Esophagus squamous epithelium (tissue), 5 donors: ENCODE data around the gene TBX6. TPM values are rescaled to one million over a fixed set of nuclear protein-coding genes. Genes with fewer than 3 reads are reported as not detected.
A peak's percentile ranks its signal among the peaks of the same experiment; 100 is the strongest.

ENCODE experiments used
- DNase-seq: peaks from one replicate; lab custom pipeline; 2025; lab: John Stamatoyannopoulos, UW
- H3K27ac ChIP-seq, 4 donors: fragments of 200-600 bp; sonication (generic); one replicate each; pipeline ENCODE4 v1.5.1; 2016 to 2019; ENCODE audit warnings: mild to moderate bottlenecking in 1 of 4
- H3K27me3 ChIP-seq, 4 donors: fragments of 200-600 bp; sonication (generic); 1 replicate in 3 of 4; 2 replicates in 1 of 4; pipeline versions ENCODE4 v1.5.1 to v1.6.0; 2017 to 2021; ENCODE audit warnings: antibody characterized with exemption in 1 of 4
- H3K36me3 ChIP-seq, 3 donors: fragments of 200-600 bp; sonication (generic); one replicate each; pipeline ENCODE4 v1.5.1; 2016 to 2019
- H3K4me1 ChIP-seq, 3 donors: fragments of 200-600 bp; sonication (generic); one replicate each; pipeline ENCODE4 v1.5.1; 2017 to 2019
- H3K4me3 ChIP-seq, 4 donors: fragments of 200-600 bp; sonication (generic); 1 replicate in 3 of 4; 2 replicates in 1 of 4; pipeline ENCODE4 v1.5.1; 2016 to 2019; ENCODE audit warnings: mild to moderate bottlenecking in 2 of 4, moderate library complexity in 1 of 4
- H3K9me3 ChIP-seq, 3 donors: fragments of 200-600 bp; sonication (generic); one replicate each; pipeline ENCODE4 v1.5.1; 2016 to 2019
- CTCF ChIP-seq, 6 experiments: fragments of 450-650 bp in 4 of 6; fragments of 200-600 bp in 2 of 6; sonication (generic) in 2 of 6; IDR thresholded peaks; one replicate each; pipeline ENCODE4 v1.5.1; 2016 to 2019; ENCODE audit warnings: antibody characterized with exemption in 6 of 6, mild to moderate bottlenecking in 4 of 6, moderate library complexity in 4 of 6
- POLR2A ChIP-seq, 4 donors: fragments of 450-650 bp; IDR thresholded peaks; one replicate each; pipeline ENCODE4 v1.6.1; 2017; ENCODE audit warnings: antibody characterized with exemption in 4 of 4, mild to moderate bottlenecking in 4 of 4, moderate library complexity in 3 of 4
- WGBS, 2 donors: methylation state at CpG; one replicate each; pipeline ENCODE4 v1.1.5; 2018; 5-methylcytosine and 5-hydroxymethylcytosine counted together
- intact Hi-C: fragments of 100-400 bp; cut with DNase I; formaldehyde crosslinking; loops from one replicate; pipeline ENCODE4 v1.15.0; 2022
- total RNA-seq, 4 donors: library from RNA; depleted of rRNA; stranded (reverse); fragments of >200 nt; gene quantifications; one replicate each; pipeline ENCODE4 v1.1.0, GENCODE V29; 2016
- donor health status: DM: yes; HTN: yes; CAD: no.

Gene TBX6
- total RNA-seq, 4 donors from 2014 or later, result 1.9 to 6.2 (median 4.7) TPM

DNA sequence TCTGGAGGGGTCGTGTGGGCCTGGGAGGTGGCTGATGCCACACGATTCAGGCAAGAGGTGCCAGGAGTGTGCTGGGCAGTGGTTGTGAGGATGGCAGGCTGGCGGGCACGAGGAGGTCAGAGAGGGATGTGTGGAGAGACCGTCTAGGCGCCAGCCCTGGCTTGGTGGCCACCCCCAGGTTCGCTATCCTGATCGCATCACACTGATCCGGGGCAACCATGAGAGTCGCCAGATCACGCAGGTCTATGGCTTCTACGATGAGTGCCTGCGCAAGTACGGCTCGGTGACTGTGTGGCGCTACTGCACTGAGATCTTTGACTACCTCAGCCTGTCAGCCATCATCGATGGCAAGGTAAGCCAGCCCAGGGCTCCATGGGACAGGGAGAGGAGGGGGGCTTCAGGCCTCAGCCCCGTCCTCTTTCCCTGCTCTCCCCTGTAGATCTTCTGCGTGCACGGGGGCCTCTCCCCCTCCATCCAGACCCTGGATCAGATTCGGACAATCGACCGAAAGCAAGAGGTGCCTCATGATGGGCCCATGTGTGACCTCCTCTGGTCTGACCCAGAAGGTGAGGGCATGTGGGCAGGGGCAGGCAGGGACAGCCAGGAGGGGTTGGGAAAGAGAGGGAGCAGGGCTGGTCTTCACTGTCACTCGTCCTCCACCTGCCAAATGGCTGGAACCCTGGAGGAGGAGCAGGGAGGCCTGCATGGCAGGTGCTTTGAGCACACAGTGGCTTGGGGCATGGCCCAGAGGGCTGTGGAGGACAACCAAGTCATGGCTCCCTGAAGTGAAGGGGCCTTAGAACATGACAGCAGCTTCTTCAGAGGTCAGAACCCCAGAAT is 8.3 kb downstream of the TBX6 start:
- H3K4me1 ChIP-seq, result peaks cover 3 to 36% (median 6%) of the 10 kb centered on the region in 3 donors
- no peaks in the 10 kb centered on the region for H3K27me3 ChIP-seq
- intact Hi-C loops, result no loop called here
- H3K36me3 ChIP-seq, result peaks cover 30 to 89% (median 42%) of the 10 kb centered on the region in 3 donors
- H3K4me3 ChIP-seq, result no peak overlapping the region
- WGBS, 2 donors, result 74 to 76% methylated on average over 8 to 11 of the region's 24 CpGs
- no peak for TF ChIP-seq CTCF (IDR thresholded peaks at IDR 0.05)
- no peak for TF ChIP-seq POLR2A (IDR thresholded peaks at IDR 0.05)
- H3K27ac ChIP-seq, result no peak overlapping the region
- no peaks in the 10 kb centered on the region for H3K9me3 ChIP-seq
- DNase-seq, result no peak

DNA sequence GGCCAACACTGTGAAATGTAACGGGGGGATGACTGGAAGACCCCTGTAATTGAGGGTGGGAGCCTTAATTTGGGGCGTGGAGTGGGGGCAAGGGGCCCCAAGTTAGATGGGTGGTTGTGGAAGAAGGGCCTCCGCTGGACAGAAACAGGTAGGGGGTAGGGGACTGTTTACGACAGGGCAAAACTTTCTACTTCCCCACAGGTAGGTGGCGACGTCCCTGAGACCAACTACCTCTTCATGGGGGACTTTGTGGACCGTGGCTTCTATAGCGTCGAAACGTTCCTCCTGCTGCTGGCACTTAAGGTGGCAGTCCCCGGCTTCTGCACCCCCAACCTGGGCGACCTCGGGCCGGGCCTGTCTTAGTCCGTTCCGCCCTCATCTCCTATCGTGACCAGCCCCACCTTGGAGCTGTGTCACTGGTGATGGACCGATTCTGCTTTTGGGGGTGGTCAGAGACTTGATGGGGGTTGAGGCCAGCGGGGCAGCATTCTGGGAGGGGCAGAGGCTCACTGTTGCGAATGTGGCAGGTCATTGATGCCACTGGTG is 9.1 kb downstream of the TBX6 start:
- no peak for DNase-seq
- Histone ChIP-seq H3K27ac (no peak overlapping the region), H3K4me1 (peaks cover 9 to 38% (median 12%) of the 10 kb centered on the region in 3 donors), H3K4me3 (no peak overlapping the region), H3K36me3 (peaks cover 30 to 98% (median 42%) of the 10 kb centered on the region in 3 donors), H3K9me3 (no peaks in the 10 kb centered on the region), H3K27me3 (no peaks in the 10 kb centered on the region)
- 78 to 85% methylated on average over 11 to 17 of the region's 20 CpGs for WGBS, 2 donors
- TF ChIP-seq CTCF (IDR thresholded peaks at IDR 0.05) (no peak), POLR2A (IDR thresholded peaks at IDR 0.05) (no peak)
- intact Hi-C loops, result no loop called here

- intact Hi-C loops, result no loop called here
- no peak for TF ChIP-seq POLR2A (IDR thresholded peaks at IDR 0.05)
- TF ChIP-seq CTCF (IDR thresholded peaks at IDR 0.05), result no peak
- WGBS, 2 donors, result 71% methylated on average over 2 of the region's 7 CpGs; no CpG with 5 or more reads in 1 of the 2 donors
- no peak for DNase-seq
- no peaks in the 10 kb centered on the region for H3K27me3 ChIP-seq
- H3K4me1 ChIP-seq, result peaks cover 26 to 48% (median 29%) of the 10 kb centered on the region in 3 donors
- H3K9me3 ChIP-seq, result no peaks in the 10 kb centered on the region
- H3K4me3 ChIP-seq, result no peak overlapping the region
- H3K27ac ChIP-seq, result no peak overlapping the region
- peaks cover 21 to 76% (median 39%) of the 10 kb centered on the region in 3 donors for H3K36me3 ChIP-seq
Measured at GRCh38 chr16:30079480-30079879, 12.2 kb downstream of the TBX6 start.

DNA sequence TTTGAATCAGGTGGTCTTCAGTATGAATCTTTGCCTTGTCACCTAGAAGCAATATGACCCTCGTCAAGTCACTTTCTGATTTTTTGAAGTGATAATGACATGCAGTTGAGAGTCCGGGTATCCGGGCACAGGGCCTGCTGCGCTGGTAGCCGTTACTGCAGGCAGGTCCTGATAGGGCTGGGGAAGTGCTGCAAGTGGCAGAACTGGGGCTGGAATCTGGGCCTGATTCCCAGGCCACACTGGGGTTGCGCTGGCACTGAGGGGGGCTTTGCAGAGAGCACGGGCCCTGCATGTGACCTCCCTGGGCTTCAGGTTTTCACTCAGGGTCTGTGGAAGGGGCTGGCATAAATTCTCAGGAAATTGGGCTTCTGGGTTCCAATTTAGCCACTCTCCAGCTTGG is 13.0 kb downstream of the TBX6 start:
- no peak for TF ChIP-seq POLR2A (IDR thresholded peaks at IDR 0.05)
- TF ChIP-seq CTCF (IDR thresholded peaks at IDR 0.05), result no peak

GRCh38 chr16:30077656-30078055 is 14.1 kb downstream of the TBX6 start:
- Histone ChIP-seq H3K36me3 (peaks cover 10 to 70% (median 21%) of the 10 kb centered on the region in 3 donors), H3K4me3 (peak overlapping the region in 1 of 4 donors; percentile 93), H3K27ac (peak overlapping the region in 1 of 4 donors; percentile 98), H3K9me3 (no peaks in the 10 kb centered on the region), H3K4me1 (peaks cover 26 to 53% (median 30%) of the 10 kb centered on the region in 3 donors), H3K27me3 (no peaks in the 10 kb centered on the region)
- TF ChIP-seq POLR2A (IDR thresholded peaks at IDR 0.05) (no peak), CTCF (IDR thresholded peaks at IDR 0.05) (no peak)
- intact Hi-C loops, result no loop called here
- 54 to 70% methylated on average over 6 of the region's 6 CpGs for WGBS, 2 donors
- DNase-seq, result no peak

More for the DNA sequence above, 13.0 kb downstream of the TBX6 start:
- WGBS, 2 donors, result 81 to 93% methylated on average over 3 to 5 of the region's 7 CpGs
- Histone ChIP-seq H3K4me1 (peaks cover 26 to 51% (median 30%) of the 10 kb centered on the region in 3 donors), H3K27ac (no peak overlapping the region), H3K36me3 (peaks cover 14 to 71% (median 32%) of the 10 kb centered on the region in 3 donors), H3K9me3 (no peaks in the 10 kb centered on the region), H3K27me3 (no peaks in the 10 kb centered on the region), H3K4me3 (no peak overlapping the region)
- intact Hi-C loops, result no loop called here
- DNase-seq, result no peak
